Choroid plexus epithelial cell (primary cell): ENCODE results near the gene CRADD.

Source experiments
- DNase-seq: peaks from one replicate; pipeline ENCODE4 v3.0.0-alpha.2; 2010; ENCODE audit warnings: low read depth
- H3K4me3 ChIP-seq: 2 replicates; pipeline ENCODE4 v1.5.1; 2011; ENCODE audit warnings: low read depth, mild to moderate bottlenecking, control low read depth, low read length, moderate library complexity
- CTCF ChIP-seq: conservative IDR thresholded peaks from 2 replicates; pipeline ENCODE4 v1.5.1; 2011; ENCODE audit warnings: low read depth, mild to moderate bottlenecking, control low read depth, inconsistent platforms, low read length, moderate library complexity

The CRADD gene

GRCh38 chr12:93679308-93679925, 2.2 kb downstream of the CRADD start:
- no peak overlapping the region for H3K4me3 ChIP-seq
- no peak for TF ChIP-seq CTCF
- DNase-seq, result no peak

- TF ChIP-seq CTCF, result no peak
- no peak overlapping the region for H3K4me3 ChIP-seq
- no peak for DNase-seq
Observed at GRCh38 chr12:93680006-93680405, 2.8 kb downstream of the CRADD start.

DNA sequence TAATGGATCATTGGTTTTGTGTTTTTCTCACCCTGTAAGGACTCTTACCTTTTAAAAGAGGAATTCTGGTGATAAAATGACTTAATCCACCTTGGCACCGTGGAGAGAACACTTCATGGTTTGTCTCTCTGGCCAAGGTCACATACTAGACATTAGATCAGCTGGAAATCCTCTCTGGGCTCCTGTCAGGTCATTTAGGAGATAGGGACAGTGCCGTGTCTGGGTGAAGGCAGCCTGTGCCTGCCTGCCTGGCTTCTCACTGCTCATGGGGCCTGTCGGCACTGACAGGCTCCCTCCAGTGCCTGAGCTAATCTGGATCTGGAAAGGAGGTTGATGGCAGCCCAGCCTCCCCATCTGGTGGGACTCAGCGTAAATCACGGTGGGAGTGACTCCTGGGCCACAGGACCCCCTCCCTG, 5.7 kb downstream of the CRADD start:
- no peak overlapping the region for H3K4me3 ChIP-seq
- no peak for DNase-seq
- no peak for TF ChIP-seq CTCF

GRCh38 chr12:93683410-93683809, 6.2 kb downstream of the CRADD start:
- no peak for DNase-seq
- TF ChIP-seq CTCF, result no peak
- H3K4me3 ChIP-seq, result no peak overlapping the region

GRCh38 chr12:93684716-93685115, 7.5 kb downstream of the CRADD start:
- no peak for TF ChIP-seq CTCF
- peak; percentile 29 for DNase-seq
- no peak overlapping the region for H3K4me3 ChIP-seq

DNA sequence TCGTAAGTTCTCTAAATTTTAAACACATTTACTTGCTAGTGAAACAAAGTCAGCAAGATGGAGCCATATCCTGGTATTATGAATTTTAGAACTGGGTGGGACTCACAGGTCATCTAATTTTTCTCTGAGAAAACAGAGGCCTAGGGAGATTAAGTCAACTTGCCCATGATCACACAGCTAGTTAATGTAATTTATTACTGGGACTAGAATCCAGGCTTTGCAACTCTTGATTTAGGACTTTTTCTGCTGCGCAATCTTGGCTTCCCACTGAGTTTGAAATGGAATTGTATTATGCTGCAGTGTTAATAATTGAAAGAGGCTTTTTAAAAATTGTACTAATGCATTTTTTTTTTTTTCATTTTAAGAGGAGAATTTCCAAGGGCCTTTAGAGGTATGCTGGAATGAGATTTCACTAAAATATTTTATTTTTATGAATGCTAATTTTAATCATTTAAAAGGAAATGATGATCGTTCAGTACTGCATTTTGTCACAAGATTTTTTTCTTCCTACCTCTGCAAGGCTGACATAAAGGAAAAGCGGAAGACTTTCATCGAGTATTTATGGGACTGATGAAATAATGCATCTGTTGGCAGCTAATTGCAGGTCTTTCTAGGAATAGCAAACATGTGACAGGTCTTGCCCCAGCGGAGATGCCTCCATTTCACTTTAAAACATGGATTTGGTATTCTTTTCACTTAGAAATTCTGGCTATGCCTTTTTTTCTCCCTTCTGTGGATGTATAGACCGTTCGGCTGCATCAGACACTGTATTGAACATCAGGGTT, 9.6 kb downstream of the CRADD start:
- DNase-seq, result no peak
- H3K4me3 ChIP-seq, result no peak overlapping the region
- no peak for TF ChIP-seq CTCF
